Measurements from ENCODE around the gene PTTG1IP. TPM values are rescaled to one million over a fixed set of nuclear protein-coding genes. Genes with fewer than 3 reads are reported as not detected.
A peak's percentile ranks its signal among the peaks of the same experiment; 100 is the strongest.

Gene PTTG1IP
- total RNA-seq, 2 experiments from 2014 or later = 60.7 to 61.8 TPM

DNA sequence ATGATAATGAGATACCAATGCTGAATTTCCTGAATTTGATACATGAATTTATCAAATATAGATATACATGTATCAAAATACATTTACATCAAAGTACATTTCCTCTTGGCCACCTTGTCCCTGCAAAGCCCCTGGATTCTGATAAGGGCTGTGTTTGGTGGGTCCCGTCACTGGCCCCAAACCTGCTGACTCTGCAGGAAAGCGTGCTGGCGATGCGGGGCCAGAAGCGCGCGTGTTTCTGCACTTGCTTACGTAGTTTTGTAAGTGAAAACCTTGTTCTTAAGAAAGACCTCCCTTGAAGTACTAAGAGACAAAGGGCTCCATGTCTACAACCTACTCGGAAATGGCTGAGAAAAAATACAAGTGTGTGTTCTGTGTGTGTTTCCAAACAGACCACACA, 36.2 kb upstream of the PTTG1IP start:
- POLR2A ChIA-PET = interaction anchor here (0.9 to 8.4 kb wide), 2 partner anchors 22 to 106 kb away, joined by 3 to 55 read pairs; no protein-coding TSS in a partner anchor
- ATAC-seq (no peak), DNase-seq (no peak)
- intact Hi-C loops (cut with micrococcal nuclease) = no loop called here
- peak overlapping the region; percentile 34 for H3K27ac Mint-ChIP-seq
- no peaks in the 10 kb centered on the region for H3K9me3 Mint-ChIP-seq
- CTCF ChIA-PET = interaction anchor here (0.7 to 1.3 kb wide), 3 partner anchors 10 to 22 kb away, joined by 3 to 4 read pairs (median 3); no protein-coding TSS in a partner anchor
- H3K36me3 Mint-ChIP-seq (ENCODE audit: low read depth) = peaks cover 45% of the 10 kb centered on the region
- H3K27me3 Mint-ChIP-seq = no peaks in the 10 kb centered on the region
- H3K4me3 Mint-ChIP-seq = no peak overlapping the region
- H3K4me1 Mint-ChIP-seq (ENCODE audit: low read depth) = peaks cover 65% of the 10 kb centered on the region
- no peak for TF ChIP-seq CTCF (IDR thresholded peaks at IDR 0.05)

- Mint-ChIP-seq H3K27ac (peak overlapping the region; percentile 34), H3K4me3 (no peak overlapping the region), H3K4me1 (ENCODE audit: low read depth) (peaks cover 63% of the 10 kb centered on the region), H3K27me3 (no peaks in the 10 kb centered on the region), H3K36me3 (ENCODE audit: low read depth) (peaks cover 50% of the 10 kb centered on the region), H3K9me3 (no peaks in the 10 kb centered on the region)
- ATAC-seq (no peak), DNase-seq (no peak)
- ChIA-PET POLR2A (interaction anchor here (0.9 to 2.8 kb wide), 2 partner anchors 18 to 105 kb away, joined by 3 to 10 read pairs; no protein-coding TSS in a partner anchor), CTCF (interaction anchor here (1.9 to 2.4 kb wide), 2 partner anchors 15 to 33 kb away, joined by 4 to 13 read pairs; no protein-coding TSS in a partner anchor)
- no peak for TF ChIP-seq CTCF (IDR thresholded peaks at IDR 0.05)
- intact Hi-C loops (cut with micrococcal nuclease) = no loop called here
These were observed 35.4 kb upstream of the PTTG1IP start for GRCh38 chr21:44908908-44909307.

DNA sequence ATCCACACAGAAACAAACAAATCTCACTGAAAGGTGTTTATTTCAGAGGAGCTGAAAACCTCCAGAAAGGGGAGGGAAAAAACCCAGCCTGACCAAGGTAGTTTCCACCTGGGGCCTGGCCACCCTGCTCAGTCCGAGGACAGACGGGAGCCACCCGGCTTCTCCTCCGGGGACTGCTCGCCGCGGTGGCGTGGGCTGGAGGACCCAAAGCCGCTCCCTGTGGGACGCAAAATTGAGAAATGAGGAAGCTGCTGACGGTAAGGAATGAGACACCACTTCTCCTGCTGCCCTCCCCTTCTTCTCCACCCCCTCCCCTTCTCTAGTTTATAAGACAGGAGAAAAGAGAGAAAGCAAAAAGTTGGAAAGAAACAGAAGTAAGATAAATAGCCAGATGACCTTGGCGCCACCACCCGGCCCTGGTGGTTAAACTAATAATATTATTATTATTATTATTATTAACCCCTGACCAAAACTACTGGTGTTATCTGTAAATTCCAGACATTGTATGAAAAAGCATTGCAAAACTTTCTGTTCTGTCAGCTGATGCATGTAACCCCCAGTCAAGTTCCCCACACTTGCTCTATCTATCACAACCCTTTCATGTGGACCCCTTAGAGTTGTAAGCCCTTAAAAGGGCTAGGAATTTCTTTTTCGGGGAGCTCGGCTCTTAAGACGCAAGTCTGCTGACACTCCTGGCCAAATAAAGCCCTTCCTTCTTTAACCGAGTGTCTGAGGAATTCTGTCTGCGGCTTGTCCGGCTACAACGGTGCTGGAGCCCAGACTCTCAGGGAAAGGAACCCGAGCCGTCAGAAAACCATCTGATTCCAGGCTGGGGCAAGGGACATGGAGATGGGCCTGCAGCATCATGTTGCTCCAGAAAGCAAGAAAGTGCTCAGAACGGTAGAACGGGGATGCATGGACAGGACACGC, 34.7 kb upstream of the PTTG1IP start:
- no peak for ATAC-seq
- DNase-seq = no peak
- H3K27ac Mint-ChIP-seq = peak overlapping the region; percentile 38
- ChIA-PET CTCF (interaction anchor here (1.0 to 2.4 kb wide), 6 partner anchors 10 to 230 kb away, joined by 3 to 13 read pairs (median 4); no protein-coding TSS in a partner anchor), POLR2A (interaction anchor here (0.6 to 3.2 kb wide), 7 partner anchors 11 to 572 kb away, joined by 3 to 18 read pairs (median 5); partner anchors contain the start of gene SLX9)
- H3K27me3 Mint-ChIP-seq = no peaks in the 10 kb centered on the region
- intact Hi-C loops (cut with micrococcal nuclease) = no loop called here
- no peak for TF ChIP-seq CTCF (IDR thresholded peaks at IDR 0.05)
- no peak overlapping the region for H3K4me3 Mint-ChIP-seq
- H3K4me1 Mint-ChIP-seq (ENCODE audit: low read depth) = peaks cover 57% of the 10 kb centered on the region
- H3K9me3 Mint-ChIP-seq = no peaks in the 10 kb centered on the region
- peaks cover 57% of the 10 kb centered on the region for H3K36me3 Mint-ChIP-seq (ENCODE audit: low read depth)

DNA sequence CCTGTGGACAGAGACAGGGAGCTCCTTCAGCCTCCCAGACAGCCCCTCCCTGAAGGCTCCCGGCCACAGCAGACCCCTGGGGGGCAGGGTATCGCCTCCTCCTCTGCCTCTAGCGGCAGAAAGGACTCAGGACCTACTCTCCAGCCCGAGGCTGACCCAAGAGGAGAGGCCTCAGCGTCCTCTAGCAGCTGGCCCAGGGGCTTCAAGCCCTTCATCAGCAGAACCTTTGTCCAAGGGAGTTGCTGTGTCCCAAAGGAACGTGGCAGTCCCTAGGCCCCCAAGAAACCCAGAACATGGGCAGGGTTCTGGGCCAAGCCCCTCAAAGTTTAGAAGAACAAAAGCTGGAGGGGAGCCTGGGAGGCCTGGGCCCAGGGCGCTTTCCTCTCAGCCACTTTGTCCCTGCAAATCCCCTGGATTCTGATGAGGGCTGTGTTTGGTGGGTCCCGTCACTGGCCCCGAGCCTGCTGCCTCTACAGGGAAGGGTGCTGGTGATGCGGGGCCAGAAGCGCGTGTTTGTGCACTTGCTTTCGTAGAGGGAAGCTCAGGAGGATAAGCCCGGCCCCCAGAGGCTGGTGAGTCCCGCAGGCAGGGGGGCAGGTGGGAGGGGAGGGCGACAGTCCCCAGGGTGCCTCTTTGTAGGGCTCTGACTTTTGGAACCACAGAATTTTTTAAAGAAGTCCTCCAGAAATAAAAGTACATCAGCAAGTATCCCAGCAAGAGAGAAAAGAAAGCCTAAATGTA, 33.9 kb upstream of the PTTG1IP start:
- H3K4me3 Mint-ChIP-seq = no peak overlapping the region
- no peaks in the 10 kb centered on the region for H3K9me3 Mint-ChIP-seq
- intact Hi-C loops (cut with micrococcal nuclease) = no loop called here
- ChIA-PET CTCF (interaction anchor here (1.0 to 2.4 kb wide), 8 partner anchors 9 to 230 kb away, joined by 3 to 13 read pairs (median 4); no protein-coding TSS in a partner anchor), POLR2A (interaction anchor here (1.0 to 3.2 kb wide), 7 partner anchors 10 to 108 kb away, joined by 3 to 18 read pairs (median 5); partner anchors contain the start of gene SLX9)
- ATAC-seq (no peak), DNase-seq (no peak)
- peaks cover 65% of the 10 kb centered on the region for H3K36me3 Mint-ChIP-seq (ENCODE audit: low read depth)
- peaks cover 52% of the 10 kb centered on the region for H3K4me1 Mint-ChIP-seq (ENCODE audit: low read depth)
- no peaks in the 10 kb centered on the region for H3K27me3 Mint-ChIP-seq
- peak overlapping the region; percentile 38 for H3K27ac Mint-ChIP-seq
- TF ChIP-seq CTCF (IDR thresholded peaks at IDR 0.05) = no peak

Data from activated CD8-positive, alpha-beta T cell treated with anti-CD3 and anti-CD28 coated beads for 36 hours (primary cell).